K562 (cell line): Measurements from ENCODE around the gene MFSD6. TPM values are rescaled to one million over a fixed set of nuclear protein-coding genes. Genes with fewer than 3 reads are reported as not detected.
A peak's percentile ranks its signal among the peaks of the same experiment; 100 is the strongest.

ENCODE experiments used
- ARHGAP35 ChIP-seq: fragments of 450-650 bp; IDR thresholded peaks from 2 replicates; pipeline ENCODE4 v1.6.1; 2018; ENCODE audit not compliant: partially characterized antibody
- BCOR ChIP-seq: fragments of 450-650 bp; IDR thresholded peaks from 2 replicates; pipeline ENCODE4 v1.6.1; 2016
- BMI1 ChIP-seq: fragments of 150-350 bp; IDR thresholded peaks from 2 replicates; pipeline ENCODE4 v1.6.1; 2014; ENCODE audit warnings: low read length
- BRD4 ChIP-seq: fragments of 200-600 bp; sonication (generic); IDR thresholded peaks from 2 replicates; pipeline ENCODE4 v1.6.1; 2017; ENCODE audit warnings: inconsistent platforms
- CBX8 ChIP-seq: fragments of 200-600 bp; sonication (generic); IDR thresholded peaks from 2 replicates; pipeline ENCODE4 v1.6.1; 2012; ENCODE audit warnings: borderline replicate concordance, mixed run types, low read depth, mild to moderate bottlenecking, moderate library complexity, mixed read lengths, low read length, control low read depth, inconsistent platforms; ENCODE audit not compliant: poor library complexity, severe bottlenecking; ENCODE audit errors: extremely low read depth
- CTBP1 ChIP-seq: fragments of 450-650 bp; IDR thresholded peaks from 2 replicates; pipeline ENCODE4 v1.6.1; 2016; ENCODE audit warnings: borderline replicate concordance
- ELF1 ChIP-seq: fragments of 200-800 bp; sonication (Bioruptor generic); IDR thresholded peaks from 2 replicates; pipeline ENCODE4 v1.6.1; 2016; ENCODE audit warnings: missing genetic modification characterization, missing compliant biosample characterization
- ELF4 ChIP-seq: fragments of 450-650 bp; formaldehyde crosslinking; IDR thresholded peaks from 2 replicates; pipeline ENCODE4 v1.4.0; 2022; ENCODE audit warnings: missing genetic modification characterization
- ELK3 ChIP-seq: fragments of 450-650 bp; formaldehyde crosslinking; IDR thresholded peaks from 2 replicates; pipeline ENCODE4 v1.4.0; 2020; ENCODE audit warnings: mild to moderate bottlenecking
- FOXP4 ChIP-seq: sonication (generic); formaldehyde crosslinking; IDR thresholded peaks from 2 replicates; pipeline ENCODE4 v1.8.0; 2022; ENCODE audit warnings: mild to moderate bottlenecking, missing genetic modification reagents, borderline replicate concordance
- GTF2F1 ChIP-seq: IDR thresholded peaks from 2 replicates; pipeline ENCODE4 v1.6.1; 2011; ENCODE audit warnings: low read depth, low read length, improper control_type of control experiment
- IFI16 ChIP-seq: fragments of 250-450 bp; sonication (Bioruptor Pico); IDR thresholded peaks from 2 replicates; pipeline ENCODE4 v2.1.2; 2022; ENCODE audit warnings: mild to moderate bottlenecking, inconsistent platforms
- NR4A1 ChIP-seq, 2 experiments: fragments of 250-450 bp in 1 of 2; fragments of 450-650 bp in 1 of 2; sonication (Bioruptor Pico) in 1 of 2; IDR thresholded peaks; 2 replicates each; pipeline versions ENCODE4 v1.4.0 to v1.6.1; 2016 to 2020; ENCODE audit warnings: mild to moderate bottlenecking in 2 of 2, missing compliant biosample characterization in 1 of 2, missing genetic modification characterization in 1 of 2, moderate library complexity in 1 of 2
- PCBP1 ChIP-seq: fragments of 200-400 bp; formaldehyde crosslinking; IDR thresholded peaks from 2 replicates; pipeline ENCODE4 v1.6.1; 2018; ENCODE audit warnings: mild to moderate bottlenecking, low read depth, low read length; ENCODE audit not compliant: poor library complexity, severe bottlenecking
- POLR2AphosphoS5 ChIP-seq: IDR thresholded peaks from 2 replicates; pipeline ENCODE4 v1.6.1; 2011; ENCODE audit warnings: mild to moderate bottlenecking, low read depth, low read length, moderate library complexity; ENCODE audit not compliant: control insufficient read depth, insufficient read depth
- SAFB2 ChIP-seq: fragments of 200-400 bp; formaldehyde crosslinking; IDR thresholded peaks from 2 replicates; pipeline ENCODE4 v1.6.1; 2018; ENCODE audit warnings: borderline replicate concordance, low read length, low read depth, moderate library complexity; ENCODE audit not compliant: severe bottlenecking
- SNIP1 ChIP-seq: fragments of 450-650 bp; IDR thresholded peaks from 2 replicates; pipeline ENCODE4 v1.7.1; 2017; ENCODE audit warnings: low read depth, mild to moderate bottlenecking
- TAF15 ChIP-seq: fragments of 200-400 bp; formaldehyde crosslinking; IDR thresholded peaks from 2 replicates; pipeline ENCODE4 v1.6.1; 2017; ENCODE audit warnings: mild to moderate bottlenecking, low read depth, low read length, moderate library complexity
- YBX1 ChIP-seq: fragments of 450-650 bp; IDR thresholded peaks from 2 replicates; pipeline ENCODE4 v1.7.1; 2016; ENCODE audit warnings: mild to moderate bottlenecking
- ZC3H11A ChIP-seq: IDR thresholded peaks from 2 replicates; pipeline ENCODE4 v1.6.1; 2012; ENCODE audit warnings: low read depth, low read length, improper control_type of control experiment
- ZNF583 ChIP-seq: fragments of 250-450 bp; sonication (Bioruptor Pico); IDR thresholded peaks from 2 replicates; pipeline ENCODE4 v1.4.0; 2020
- ZSCAN29 ChIP-seq: fragments of 450-650 bp; IDR thresholded peaks from 2 replicates; pipeline ENCODE4 v1.6.1; 2017
- polyA plus RNA-seq, 8 experiments: library from polyadenylated mRNA; depleted of rRNA in 4 of 8; stranded (reverse) in 5 of 8; unstranded in 3 of 8; fragments of >200 nt; fragmentation: Nextera tagmentation in 2 of 8; fragmentation: Illumina TruSeq in 1 of 8; extraction: Ambion mirVana in 2 of 8; extraction: Trizol in 1 of 8; gene quantifications; 2 replicates each; pipeline versions ENCODE4 v1.2.1 to v1.2.3, GENCODE V29; 2011 to 2014; ENCODE audit warnings: inconsistent platforms in 1 of 8, missing spikeins in 1 of 8
- total RNA-seq, 7 experiments: library from RNA; depleted of rRNA in 6 of 7; stranded (reverse); fragments of >200 nt in 6 of 7; fragmentation: Illumina TruSeq in 2 of 7; extraction: Trizol in 2 of 7; gene quantifications; 2 replicates each; pipeline versions ENCODE4 v1.2.1 to v1.2.3, GENCODE V29; 2011 to 2021; ENCODE audit warnings: low replicate concordance in 1 of 7

The MFSD6 gene
- total and polyA plus RNA-seq, 9 of the 15 experiments (the other 6 are each of a cell fraction or from before 2014, with no cell fraction given): 1.1 to 7.9 (median 4.4) TPM

- no peak for TF ChIP-seq ELK3 (CRISPR knock-in tag)
- no peak for TF ChIP-seq ARHGAP35
- TF ChIP-seq GTF2F1: no peak
- no peak for TF ChIP-seq SAFB2
- TF ChIP-seq CTBP1: peak; percentile 64; the same call in 1 of the 2 replicates
- no peak for TF ChIP-seq PCBP1
- no peak for TF ChIP-seq YBX1
- no peak for TF ChIP-seq POLR2AphosphoS5
- no peak for TF ChIP-seq SNIP1
- TF ChIP-seq TAF15: no peak
- TF ChIP-seq ELF4: no peak
- TF ChIP-seq IFI16: no peak
- TF ChIP-seq BMI1: no peak
- TF ChIP-seq NR4A1 (CRISPR knock-in tag; IDR thresholded peaks at IDR 0.05): no peak
- TF ChIP-seq NR4A1 (tag; IDR thresholded peaks at IDR 0.05): no peak
- no peak for TF ChIP-seq BCOR
- no peak for TF ChIP-seq ZC3H11A
- no peak for TF ChIP-seq BRD4
- no peak for TF ChIP-seq ELF1 (tag)
- TF ChIP-seq ZNF583: no peak
- TF ChIP-seq ZSCAN29: no peak
- no peak for TF ChIP-seq CBX8
- TF ChIP-seq FOXP4: no peak
These were observed 60.8 kb downstream of the MFSD6 start (continued) for GRCh38 chr2:190468814-190469569.
